Sigmoid colon (tissue), 7 donors: ENCODE results near the gene DYRK1A. TPM values are rescaled to one million over a fixed set of nuclear protein-coding genes. Genes with fewer than 3 reads are reported as not detected.

ENCODE experiments used
- DNase-seq: peaks from one replicate; pipeline ENCODE4 v3.0.0-alpha.2; 2019
- H3K27ac ChIP-seq, 4 donors: fragments of 200-600 bp; sonication (generic); one replicate each; pipeline ENCODE4 v1.5.1; 2016 to 2019; ENCODE audit warnings: mild to moderate bottlenecking in 1 of 4
- H3K27me3 ChIP-seq, 3 donors: fragments of 200-600 bp; sonication (generic); one replicate each; pipeline ENCODE4 v1.5.1; 2019; ENCODE audit warnings: mild to moderate bottlenecking in 1 of 3
- H3K36me3 ChIP-seq, 4 donors: fragments of 200-600 bp; sonication (generic); one replicate each; pipeline ENCODE4 v1.5.1; 2016 to 2019
- H3K4me1 ChIP-seq, 4 donors: fragments of 200-600 bp; sonication (generic); one replicate each; pipeline ENCODE4 v1.5.1; 2017 to 2019
- H3K4me3 ChIP-seq, 4 donors: fragments of 200-600 bp; sonication (generic); one replicate each; pipeline ENCODE4 v1.5.1; 2017 to 2019; ENCODE audit warnings: mild to moderate bottlenecking in 2 of 4, moderate library complexity in 1 of 4
- H3K9me3 ChIP-seq, 4 donors: fragments of 200-600 bp in 3 of 4; sonication (generic) in 3 of 4; one replicate each; pipeline versions ENCODE4 v1.5.1 to v1.6.1; 2013 to 2019
- CTCF ChIP-seq, 4 experiments: fragments of 450-650 bp in 3 of 4; fragments of 200-600 bp in 1 of 4; IDR thresholded peaks; one replicate each; pipeline ENCODE4 v1.5.1; 2016 to 2019; ENCODE audit warnings: antibody characterized with exemption in 4 of 4, mild to moderate bottlenecking in 3 of 4, moderate library complexity in 2 of 4
- EP300 ChIP-seq, 4 donors: sonication (generic); formaldehyde crosslinking; IDR thresholded peaks; one replicate each; pipeline ENCODE4 v1.6.1; 2017; ENCODE audit warnings: antibody characterized with exemption in 4 of 4
- POLR2A ChIP-seq, 2 donors: fragments of 450-650 bp; IDR thresholded peaks; one replicate each; pipeline ENCODE4 v1.6.1; 2016; ENCODE audit warnings: antibody characterized with exemption in 2 of 2, mild to moderate bottlenecking in 2 of 2, moderate library complexity in 2 of 2
- POLR2AphosphoS5 ChIP-seq, 4 donors: sonication (generic); formaldehyde crosslinking; IDR thresholded peaks; one replicate each; pipeline ENCODE4 v1.6.1; 2017; ENCODE audit warnings: antibody characterized with exemption in 4 of 4
- WGBS, 2 donors: extraction: QIAGEN DNeasy Blood & Tissue Kit; methylation state at CpG; one replicate each; pipeline ENCODE4 v1.1.7; 2013; 5-methylcytosine and 5-hydroxymethylcytosine counted together
- intact Hi-C: fragments of 100-400 bp; cut with DNase I; formaldehyde crosslinking; loops from one replicate; pipeline ENCODE4 v1.15.1; 2023
- polyA plus RNA-seq, 3 donors: library from polyadenylated mRNA; stranded (reverse); fragments of 200-250 nt; gene quantifications; one replicate each; pipeline ENCODE4 v1.2.3, GENCODE V29; 2013
- total RNA-seq, 4 donors: library from RNA; depleted of rRNA; stranded (reverse); fragments of >200 nt; gene quantifications; one replicate each; pipeline ENCODE4 v1.1.0, GENCODE V29; 2016
- donor health status: healthy with polysubstance abuse.
- donor health status: Bipolar disorder and iron deficiency.
- donor health status: healthy.

The DYRK1A gene
- total and polyA plus RNA-seq, 7 donors: 11.4 to 74.1 (median 62.9) TPM

GRCh38 chr21:37346841-37347430 lies 19.6 kb upstream of the DYRK1A start:
- Histone ChIP-seq H3K4me3 (no peak overlapping the region), H3K27ac (no peak overlapping the region), H3K4me1 (no peaks in the 10 kb centered on the region), H3K36me3 (no peaks in the 10 kb centered on the region), H3K27me3 (no peaks in the 10 kb centered on the region), H3K9me3 (peaks cover 0 to 9% (median under 1%) of the 10 kb centered on the region in 4 donors)
- 94 to 95% methylated on average over 2 of the region's 2 CpGs for WGBS, 2 donors
- no peak for DNase-seq
- TF ChIP-seq POLR2A (IDR thresholded peaks at IDR 0.05) (no peak), EP300 (IDR thresholded peaks at IDR 0.05) (no peak), CTCF (IDR thresholded peaks at IDR 0.05) (no peak), POLR2AphosphoS5 (IDR thresholded peaks at IDR 0.05) (no peak)
- intact Hi-C loops: no loop called here

- DNase-seq: no peak
- H3K27me3 ChIP-seq: peaks cover 0 to under 1% (median 0%) of the 10 kb centered on the region in 3 donors
- no peaks in the 10 kb centered on the region for H3K4me1 ChIP-seq
- TF ChIP-seq CTCF (IDR thresholded peaks at IDR 0.05) (no peak), POLR2AphosphoS5 (IDR thresholded peaks at IDR 0.05) (no peak), EP300 (IDR thresholded peaks at IDR 0.05) (no peak), POLR2A (IDR thresholded peaks at IDR 0.05) (no peak)
- WGBS, 2 donors: 51 to 70% methylated on average over 2 of the region's 2 CpGs
- intact Hi-C loops: no loop called here
- no peak overlapping the region for H3K4me3 ChIP-seq
- H3K27ac ChIP-seq: no peak overlapping the region
- peaks cover 0 to 9% (median under 1%) of the 10 kb centered on the region in 4 donors for H3K9me3 ChIP-seq
- no peaks in the 10 kb centered on the region for H3K36me3 ChIP-seq
Observed at GRCh38 chr21:37348664-37349063, 17.9 kb upstream of the DYRK1A start.

GRCh38 chr21:37350472-37350871 lies 16.1 kb upstream of the DYRK1A start:
- TF ChIP-seq EP300 (IDR thresholded peaks at IDR 0.05) (no peak), POLR2AphosphoS5 (IDR thresholded peaks at IDR 0.05) (no peak), CTCF (IDR thresholded peaks at IDR 0.05) (no peak), POLR2A (IDR thresholded peaks at IDR 0.05) (no peak)
- no peak overlapping the region for H3K27ac ChIP-seq
- H3K9me3 ChIP-seq: peaks cover 0 to 9% (median under 1%) of the 10 kb centered on the region in 4 donors
- H3K4me3 ChIP-seq: no peak overlapping the region
- intact Hi-C loops: no loop called here
- peaks cover 0 to 5% (median 0%) of the 10 kb centered on the region in 3 donors for H3K27me3 ChIP-seq
- no peaks in the 10 kb centered on the region for H3K36me3 ChIP-seq
- no peak for DNase-seq
- H3K4me1 ChIP-seq: no peaks in the 10 kb centered on the region

GRCh38 chr21:37356706-37357105 lies 9.9 kb upstream of the DYRK1A start:
- H3K4me3 ChIP-seq: no peak overlapping the region
- no peak for TF ChIP-seq EP300 (IDR thresholded peaks at IDR 0.05)
- TF ChIP-seq POLR2AphosphoS5 (IDR thresholded peaks at IDR 0.05): no peak
- no peak for TF ChIP-seq POLR2A (IDR thresholded peaks at IDR 0.05)
- DNase-seq: no peak
- H3K4me1 ChIP-seq: no peaks in the 10 kb centered on the region
- H3K9me3 ChIP-seq: no peaks in the 10 kb centered on the region
- intact Hi-C loops: no loop called here
- 79 to 80% methylated on average over 5 of the region's 5 CpGs for WGBS, 2 donors
- H3K27ac ChIP-seq: no peak overlapping the region
- H3K27me3 ChIP-seq: peaks cover 0 to 5% (median 0%) of the 10 kb centered on the region in 3 donors
- no peaks in the 10 kb centered on the region for H3K36me3 ChIP-seq

GRCh38 chr21:37357691-37358090 lies 8.9 kb upstream of the DYRK1A start:
- DNase-seq: no peak
- H3K36me3 ChIP-seq: no peaks in the 10 kb centered on the region
- WGBS, 2 donors: 66 to 81% methylated on average over 4 of the region's 4 CpGs
- no peaks in the 10 kb centered on the region for H3K9me3 ChIP-seq
- TF ChIP-seq CTCF (IDR thresholded peaks at IDR 0.05) (no peak), POLR2AphosphoS5 (IDR thresholded peaks at IDR 0.05) (no peak), EP300 (IDR thresholded peaks at IDR 0.05) (no peak), POLR2A (IDR thresholded peaks at IDR 0.05) (no peak)
- no peak overlapping the region for H3K4me3 ChIP-seq
- intact Hi-C loops: no loop called here
- no peaks in the 10 kb centered on the region for H3K4me1 ChIP-seq
- H3K27ac ChIP-seq: no peak overlapping the region
- peaks cover 0 to 5% (median 0%) of the 10 kb centered on the region in 3 donors for H3K27me3 ChIP-seq
